Left cardiac atrium (tissue), 4 donors: ENCODE data around the gene ILF2. TPM values are rescaled to one million over a fixed set of nuclear protein-coding genes. Genes with fewer than 3 reads are reported as not detected.
A peak's percentile ranks its signal among the peaks of the same experiment; 100 is the strongest.

Experiments
- ATAC-seq, 2 donors: fragments of 200-7000 bp; cut with Tn5 transposase; one replicate each; pipeline ENCODE4 v1.9.1; 2020; ENCODE audit warnings: mild to moderate bottlenecking in 2 of 2, moderate library complexity in 2 of 2
- DNase-seq: peaks from one replicate; pipeline ENCODE4 v3.0.0-alpha.2; 2020
- intact Hi-C, 2 donors: fragments of 100-400 bp; cut with DNase I; formaldehyde crosslinking; loops; one replicate each; pipeline versions ENCODE4 v1.14.1 to v1.15.1; 2022 to 2023
- microRNA-seq, 2 donors: library from miRNA; unstranded; fragments of <30 nt; microRNA quantifications; one replicate each; pipeline ENCODE4 v1.2.0, GENCODE V29; 2020
- total RNA-seq, 2 donors: library from RNA; stranded (reverse); fragmentation: NEBNext Ultra II Directional; extraction: Animal tissue kit (Norgen Biotek cat#: 25700); gene quantifications; one replicate each; pipeline ENCODE4 v1.2.1, GENCODE V29; 2021
- donor health status: DM: no; HTN: yes; CAD: no.
- donor health status: DM: no; HTN: yes; CAD: no; lungs with severe emphysema.
- donor health status: DM: yes; HTN: yes; CAD: no.
- donor health status: Dilated cardiomyopathy.

The ILF2 gene
- total RNA-seq, 2 donors from 2014 or later: 63.7 to 91.7 TPM

DNA sequence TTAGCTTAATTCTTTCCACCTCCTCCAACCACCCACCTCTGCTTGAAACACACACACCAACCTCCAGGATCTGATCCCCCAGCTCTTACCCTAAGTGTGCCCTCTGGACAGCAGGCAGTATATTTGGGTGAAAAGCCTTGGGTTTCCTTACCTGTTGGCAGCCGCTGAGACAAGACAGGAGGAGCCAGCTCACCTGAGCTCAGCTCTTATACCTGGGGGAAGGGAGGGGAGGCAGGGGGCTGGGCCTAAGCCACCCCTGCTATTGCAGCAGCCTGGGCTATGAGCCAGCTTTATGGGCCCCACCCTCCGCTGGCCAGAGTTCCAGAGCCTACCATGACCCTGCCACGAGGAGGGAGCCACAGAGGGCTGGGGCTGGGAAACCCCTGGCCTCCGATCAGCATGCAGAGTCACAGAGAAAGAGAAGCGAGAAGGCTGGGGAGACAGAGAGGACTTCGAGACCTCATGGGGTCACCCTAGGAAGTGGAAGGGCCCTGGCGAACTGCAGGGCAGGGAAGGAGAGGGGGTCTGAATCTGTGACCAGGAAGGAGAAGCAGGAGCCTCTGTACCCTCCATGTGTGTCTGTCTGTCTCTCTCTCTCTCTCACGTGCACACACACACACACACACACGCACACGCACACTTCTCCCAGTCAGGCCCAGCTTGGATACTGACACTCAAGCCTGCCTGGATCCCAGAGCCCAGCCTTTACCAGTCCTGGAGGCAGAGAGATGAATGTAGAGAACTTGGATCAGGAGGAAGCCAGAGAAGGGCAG is 54.5 kb downstream of the ILF2 start, which contains the start of gene S100A14:
S100A14 (minus strand) TSS at position 182 of the 773 bp plus-strand sequence. CDS start 467 bp downstream, outside the sequence.
- intact Hi-C loops: loop anchor here in 1 of 2 donors (5.0 kb wide), 1 partner anchor 44 kb away; no protein-coding TSS in a partner anchor
- DNase-seq: no peak
- peak; percentile 16 to 25 for ATAC-seq

GRCh38 chr1:153615406-153615805 is 55.4 kb downstream of the ILF2 start:
- intact Hi-C loops: loop anchor here in 1 of 2 donors (5.0 kb wide), 1 partner anchor 43 kb away; no protein-coding TSS in a partner anchor
- no peak for DNase-seq
- ATAC-seq: no peak

DNA sequence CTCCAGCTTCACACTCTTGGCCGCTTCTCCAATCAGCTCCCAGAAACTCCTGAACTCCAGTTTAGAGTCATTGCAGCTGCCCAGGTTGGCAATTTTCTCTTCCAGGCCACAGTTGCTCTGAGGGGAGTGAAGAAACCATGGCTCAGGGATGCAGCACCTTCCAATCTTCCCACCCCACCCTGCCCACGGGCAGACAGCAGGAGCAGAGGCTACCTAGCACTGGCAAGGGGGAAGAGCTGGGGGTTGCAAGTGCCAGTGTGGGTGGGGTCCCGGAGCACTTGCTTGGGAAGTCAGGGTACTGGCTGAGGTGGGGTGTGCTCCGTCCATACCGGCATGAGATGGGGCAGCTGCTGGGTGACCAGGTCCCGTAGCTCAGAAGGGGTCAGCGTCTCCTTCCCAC is 55.9 kb downstream of the ILF2 start:
- intact Hi-C loops: loop anchor here in 1 of 2 donors (5.0 kb wide), 1 partner anchor 43 kb away; no protein-coding TSS in a partner anchor
- no peak for DNase-seq
- no peak for ATAC-seq

GRCh38 chr1:153614189-153614900 is 56.4 kb downstream of the ILF2 start:
- ATAC-seq: no peak
- no peak for DNase-seq
- intact Hi-C loops: no loop called here

DNA sequence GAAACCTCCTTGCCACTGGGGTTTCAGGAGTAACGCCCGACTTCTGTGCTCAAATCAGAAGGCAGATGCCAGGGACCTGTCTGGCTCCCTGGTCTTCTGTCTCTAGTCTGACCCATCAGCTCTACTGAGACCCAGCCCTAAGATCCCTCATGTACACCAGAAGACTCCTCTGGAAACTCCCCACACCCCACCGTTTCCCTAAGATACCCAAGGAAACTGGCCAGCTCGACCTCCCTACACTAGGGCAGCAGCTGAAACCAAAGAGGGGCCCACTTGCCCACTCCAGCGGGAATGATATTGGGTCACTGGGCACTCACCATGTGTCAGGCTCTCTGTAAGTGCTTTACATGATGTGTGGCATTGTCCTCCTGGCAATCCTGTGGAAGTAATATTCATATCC is 57.4 kb downstream of the ILF2 start:
- no peak for DNase-seq
- intact Hi-C loops: no loop called here
- no peak for ATAC-seq

DNA sequence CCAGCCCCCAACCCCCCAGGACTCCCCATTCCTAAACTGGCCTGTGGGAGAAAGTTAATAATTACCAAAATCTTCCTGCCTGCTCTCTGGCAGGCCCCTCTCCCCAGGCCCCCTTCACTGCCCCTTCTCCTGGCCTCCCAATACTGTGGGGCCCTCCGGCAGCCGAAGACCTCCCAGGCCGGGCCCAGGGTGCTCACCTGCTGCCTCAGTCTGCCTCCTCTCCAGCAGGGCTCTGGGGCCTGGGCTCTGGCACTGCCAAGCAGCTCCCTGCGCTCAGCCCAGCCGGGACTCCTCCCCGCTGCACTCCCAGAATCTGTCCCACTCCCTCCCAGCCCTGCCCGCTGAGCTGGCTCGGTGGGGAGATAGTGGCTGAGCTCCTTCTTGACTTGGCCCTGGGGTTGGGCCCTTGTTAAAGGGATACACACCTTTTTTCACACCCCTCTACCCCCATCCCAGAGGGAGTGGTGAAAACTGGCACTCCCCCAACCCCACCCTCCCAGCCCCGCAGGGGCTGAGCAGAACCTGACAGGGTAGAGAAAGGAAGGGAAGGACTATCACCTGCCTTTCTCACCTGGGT is 58.0 kb downstream of the ILF2 start, which contains the start of gene S100A16:
S100A16 (minus strand) TSS at position 383 of the 577 bp plus-strand sequence. CDS start 4,986 bp downstream, outside the sequence.
- intact Hi-C loops: no loop called here
- DNase-seq (peak; percentile 85), ATAC-seq (peak; percentile 81 to 85)

DNA sequence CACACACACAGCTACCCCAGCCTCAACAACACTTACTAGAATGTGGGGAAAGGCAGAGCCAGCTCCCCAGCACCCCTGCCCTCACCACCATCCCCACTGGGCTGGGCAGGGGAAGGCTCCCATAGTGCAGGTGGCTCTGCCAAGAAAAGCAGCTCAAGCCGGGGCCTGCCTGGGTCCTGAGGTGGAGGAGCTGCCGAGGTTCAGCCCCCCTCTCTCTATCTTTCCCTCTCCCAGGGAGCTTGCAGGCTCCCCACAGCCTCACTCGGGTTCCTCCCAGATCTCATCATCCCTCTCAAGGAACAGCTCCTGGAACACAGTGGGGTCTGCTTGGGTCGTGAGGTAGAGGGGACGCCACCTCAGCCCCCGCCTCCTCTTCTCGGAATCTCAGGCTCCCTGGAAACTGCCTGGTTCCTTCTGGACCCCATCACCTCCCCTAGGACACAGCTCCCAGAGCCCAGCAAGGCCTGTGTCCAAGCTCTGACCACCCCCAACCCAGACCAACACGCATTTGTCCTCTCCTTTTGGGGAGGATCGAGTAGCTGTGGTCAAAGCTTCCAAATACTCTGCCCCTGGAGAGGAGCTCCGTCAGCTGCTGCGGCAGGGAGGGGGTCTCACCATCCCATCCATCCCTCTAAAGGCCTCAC is 58.6 kb downstream of the ILF2 start:
- intact Hi-C loops: no loop called here
- ATAC-seq (peak in 1 of 2 donors; percentile 11), DNase-seq (no peak)

Small RNA genes within 50 kb of the gene (microRNA-seq; reads per million reads assigned to microRNA genes)
- 0 reads per million in 2 donors for gene MIR8083

Other genes with a start within 250 kb of the ILF2 start
- gene S100A7, start 210.3 kb downstream of the ILF2 start, total RNA-seq: not detected
- gene S100A6, start 135.0 kb downstream of the ILF2 start, total RNA-seq: 100 to 1,000 TPM; 449 to 518 TPM
- gene S100A5, start 130.1 kb downstream of the ILF2 start, total RNA-seq: not detected
- 100 to 1,000 TPM; 206 to 332 TPM for gene S100A4, start 125.2 kb downstream of the ILF2 start, total RNA-seq
- 1 to 10 TPM in 1 of 2 donors, under 1 TPM in 1; 0.77 to 3.3 TPM for gene S100A3, start 121.7 kb downstream of the ILF2 start, total RNA-seq
- under 1 TPM in 1 of 2 donors, not detected in 1; 0.84 TPM for gene S100A2, start 105.1 kb downstream of the ILF2 start, total RNA-seq
- 10 to 100 TPM; 48.2 to 64.7 TPM for gene S100A16, start 57.9 kb downstream of the ILF2 start, total RNA-seq
- gene S100A14, start 54.7 kb downstream of the ILF2 start, total RNA-seq: 1 to 10 TPM; 1.8 to 5.8 TPM
- 100 to 1,000 TPM; 169 to 197 TPM for gene S100A13, start 43.5 kb downstream of the ILF2 start, total RNA-seq
- gene S100A1, start 42.6 kb downstream of the ILF2 start, total RNA-seq: 1,000 to 10,000 TPM; 1,254 to 1,508 TPM
- gene CHTOP, start 36.9 kb downstream of the ILF2 start, total RNA-seq: 10 to 100 TPM; 60.1 to 61.9 TPM
- 10 to 100 TPM; 45.3 to 46.0 TPM for gene SNAPIN, start 12.3 kb downstream of the ILF2 start, total RNA-seq
- 10 to 100 TPM; 28.5 to 39.0 TPM for gene NPR1, start 7.7 kb upstream of the ILF2 start, total RNA-seq
- 10 to 100 TPM; 28.2 to 34.1 TPM for gene INTS3, start 57.1 kb upstream of the ILF2 start, total RNA-seq
- 10 to 100 TPM; 22.9 to 26.5 TPM for gene SLC27A3, start 104.4 kb upstream of the ILF2 start, total RNA-seq